GM12878 (cell line): ENCODE results near the gene TTC4. TPM values are rescaled to one million over a fixed set of nuclear protein-coding genes. Genes with fewer than 3 reads are reported as not detected.

Experiments used
- ATAC-seq: fragments of 200-7000 bp; cut with Tn5 transposase; 3 replicates; pipeline ENCODE4 v1.9.1; 2020; ENCODE audit warnings: mild to moderate bottlenecking, moderate library complexity
- BruUV-seq: library from RNA; stranded (reverse); fragments of 400-500 nt; replicated peaks from 2 replicates; lab custom pipeline; 2021; lab: Mats Ljungman, UMichigan
- CTCF ChIA-PET: fragments of 300-600 bp; sonication (Branson Sonifier 250); formaldehyde crosslinking; extraction: SDS; loops from one replicate; lab custom pipeline; 2021; ENCODE audit warnings: inconsistent platforms; lab: Yijun Ruan, JAX
- POLR2A ChIA-PET: fragments of 350-600 bp; formaldehyde crosslinking; extraction: SDS; loops from one replicate; lab custom pipeline; 2021; ENCODE audit warnings: inconsistent platforms; lab: Charles Lee
- RAD21 ChIA-PET: fragments of 300-600 bp; sonication (Branson Sonifier 250); formaldehyde crosslinking; loops from one replicate; lab custom pipeline; 2023; ENCODE audit warnings: antibody characterized with exemption; ENCODE audit not compliant: unreplicated experiment; lab: Charles Lee
- SMC1A ChIA-PET: fragments of 300-600 bp; sonication (Branson Sonifier 250); formaldehyde crosslinking; loops from one replicate; lab custom pipeline; 2023; ENCODE audit not compliant: unreplicated experiment, uncharacterized antibody; lab: Charles Lee
- DNase-seq: peaks from one replicate; pipeline ENCODE4 v3.0.0-alpha.2; 2011; ENCODE audit warnings: low read depth, low spot score
- FAIRE-seq: peaks from 3 replicates; lab custom pipeline; 2011; peaks lifted over from hg19 to GRCh38; lab: Jason Lieb, UNC
- H2AFZ ChIP-seq: 2 replicates; pipeline ENCODE4 v1.6.0; 2011; ENCODE audit warnings: low read depth, low read length, control low read depth; ENCODE audit not compliant: control insufficient read depth
- H3K27ac ChIP-seq: 2 replicates; pipeline ENCODE4 v1.5.1; 2011; ENCODE audit warnings: control low read depth; ENCODE audit not compliant: control insufficient read depth, insufficient read depth
- H3K27me3 ChIP-seq, 2 experiments: replicated peaks in 1 of 2; 2 replicates each; pipeline versions ENCODE4 v1.6.0 to v1.6.1; 2011; ENCODE audit warnings: low read length in 1 of 2; ENCODE audit not compliant: control insufficient read depth in 2 of 2, insufficient read depth in 2 of 2
- H3K36me3 ChIP-seq, 2 experiments: 2 replicates each; pipeline ENCODE4 v1.5.1; 2011; ENCODE audit warnings: low read length in 1 of 2; ENCODE audit not compliant: control insufficient read depth in 2 of 2, insufficient read depth in 2 of 2
- H3K4me1 ChIP-seq: 2 replicates; pipeline ENCODE4 v1.6.1; 2011; ENCODE audit warnings: mild to moderate bottlenecking, low read length, moderate library complexity, mixed read lengths; ENCODE audit not compliant: control insufficient read depth, insufficient read depth
- H3K4me2 ChIP-seq: 2 replicates; pipeline ENCODE4 v1.6.0; 2011; ENCODE audit warnings: control low read depth; ENCODE audit not compliant: control insufficient read depth, insufficient read depth
- H3K4me3 ChIP-seq: fragments of 200-600 bp; sonication (generic); 2 replicates; pipeline ENCODE4 v1.5.1; 2016
- H3K79me2 ChIP-seq: 2 replicates; pipeline ENCODE4 v1.6.0; 2011; ENCODE audit warnings: low read length; ENCODE audit not compliant: control insufficient read depth, insufficient read depth
- H3K9ac ChIP-seq: 2 replicates; pipeline ENCODE4 v1.8.0; 2011; ENCODE audit warnings: low read length, control low read depth, mixed read lengths; ENCODE audit not compliant: control insufficient read depth, insufficient read depth
- H3K9me3 ChIP-seq: replicated peaks from 3 replicates; pipeline ENCODE4 v1.5.1; 2011; ENCODE audit warnings: mild to moderate bottlenecking, low read length; ENCODE audit not compliant: control insufficient read depth, insufficient read depth
- H4K20me1 ChIP-seq: 2 replicates; pipeline ENCODE4 v1.6.0; 2011; ENCODE audit not compliant: control insufficient read depth, insufficient read depth
- ATF3 ChIP-seq: IDR thresholded peaks from 2 replicates; pipeline ENCODE4 v1.6.1; 2011; ENCODE audit warnings: low read depth, mild to moderate bottlenecking, low read length, moderate library complexity, borderline replicate concordance; ENCODE audit errors: extremely low read depth
- FOXK2 ChIP-seq: fragments of 450-650 bp; IDR thresholded peaks from 2 replicates; pipeline ENCODE4 v1.6.1; 2017; ENCODE audit warnings: mild to moderate bottlenecking, moderate library complexity
- NFYA ChIP-seq: IDR thresholded peaks from 2 replicates; pipeline ENCODE4 v1.6.1; 2011; ENCODE audit warnings: low read depth, mild to moderate bottlenecking, low read length, improper control_type of control experiment, borderline replicate concordance
- PAX5 ChIP-seq: IDR thresholded peaks from 2 replicates; pipeline ENCODE4 v1.6.1; 2011; ENCODE audit warnings: low read depth, low read length, borderline replicate concordance
- PBX3 ChIP-seq: IDR thresholded peaks from 2 replicates; pipeline ENCODE4 v1.6.1; 2011; ENCODE audit warnings: mild to moderate bottlenecking, low read depth, low read length, moderate library complexity; ENCODE audit not compliant: insufficient replicate concordance
- POLR2A ChIP-seq: IDR thresholded peaks from 2 replicates; pipeline ENCODE4 v1.6.1; 2011; ENCODE audit warnings: low read depth, mild to moderate bottlenecking, low read length
- RBBP5 ChIP-seq: fragments of 200-600 bp; sonication (generic); conservative IDR thresholded peaks from 2 replicates; pipeline ENCODE4 v1.6.1; 2016
- RCOR1 ChIP-seq: conservative IDR thresholded peaks from 2 replicates; pipeline ENCODE4 v1.6.1; 2012; ENCODE audit warnings: low read depth, low read length, improper control_type of control experiment
- RELB ChIP-seq: fragments of 450-650 bp; IDR thresholded peaks from 2 replicates; pipeline ENCODE4 v1.6.1; 2017; ENCODE audit warnings: low read depth, mild to moderate bottlenecking, moderate library complexity
- REST ChIP-seq: IDR thresholded peaks from 2 replicates; pipeline ENCODE4 v1.6.1; 2012; ENCODE audit warnings: mild to moderate bottlenecking, low read depth, low read length
- ZNF24 ChIP-seq: fragments of 450-650 bp; IDR thresholded peaks from 2 replicates; pipeline ENCODE4 v1.6.1; 2017; ENCODE audit warnings: antibody characterized with exemption, mild to moderate bottlenecking
- ZNF592 ChIP-seq: fragments of 450-650 bp; IDR thresholded peaks from 2 replicates; pipeline ENCODE4 v1.6.1; 2017; ENCODE audit warnings: mild to moderate bottlenecking, moderate library complexity
- WGBS: methylation state at CpG from one replicate; pipeline ENCODE4 v1.1.6; 2016; ENCODE audit warnings: low lambda C conversion rate; ENCODE audit not compliant: insufficient replicate concordance, insufficient coverage; ENCODE audit errors: missing lambda C conversion rate; 5-methylcytosine and 5-hydroxymethylcytosine counted together
- in situ Hi-C: fragments of 300-500 bp; cut with MboI; formaldehyde crosslinking; loops from 9 replicates; pipeline ENCODE4 v1.14.3; 2018; ENCODE audit warnings: mixed read lengths
- intact Hi-C: fragments of 100-400 bp; cut with micrococcal nuclease; formaldehyde crosslinking; loops from one replicate; pipeline ENCODE4 v1.14.2; 2022; ENCODE audit not compliant: unreplicated experiment
- polyA plus RNA-seq, 11 experiments: library from polyadenylated mRNA; depleted of rRNA in 4 of 11; unstranded in 6 of 11; stranded (reverse) in 5 of 11; fragments of >200 nt; fragmentation: Nextera tagmentation in 4 of 11; fragmentation: Illumina TruSeq in 1 of 11; extraction: Ambion mirVana in 4 of 11; extraction: Trizol in 1 of 11; gene quantifications; 1 replicate in 1 of 11; 2 replicates in 10 of 11; pipeline versions ENCODE4 v1.2.1 to v1.2.3, GENCODE V29; 2011 to 2016; ENCODE audit warnings: inconsistent platforms in 2 of 11, missing spikeins in 2 of 11, low read depth in 1 of 11
- total RNA-seq, 4 experiments: library from RNA; depleted of rRNA in 3 of 4; stranded (reverse); fragments of >200 nt in 3 of 4; fragmentation: Illumina TruSeq in 1 of 4; extraction: Trizol in 1 of 4; gene quantifications; 2 replicates each; pipeline versions ENCODE4 v1.2.1 to v1.2.3, GENCODE V29; 2013 to 2021

The TTC4 gene
- total and polyA plus RNA-seq, 10 of the 15 experiments (the other 5 are each of a cell fraction or from before 2014, with no cell fraction given) = 23.4 to 50.5 (median 36.0) TPM

- TF ChIP-seq RELB = no peak
- no peak for TF ChIP-seq REST
- no peak for TF ChIP-seq RCOR1
- TF ChIP-seq NFYA = no peak
Measured at GRCh38 chr1:54782156-54782555, 66.5 kb downstream of the TTC4 start (continued).

- ATAC-seq = no peak
- in situ Hi-C loops (no loop called here), intact Hi-C loops (no loop called here)
- ChIA-PET POLR2A (no interaction called here), SMC1A (no interaction called here), RAD21 (no interaction called here), CTCF (interaction anchor here (0.6 kb wide), 1 partner anchor 21 kb away, joined by 3 read pairs; no protein-coding TSS in a partner anchor)
- H3K27ac ChIP-seq = no peak overlapping the region
- WGBS = 18% methylated on average over 2 of the region's 2 CpGs
- no peaks in the 10 kb centered on the region for H4K20me1 ChIP-seq
- no peaks in the 10 kb centered on the region for H3K9me3 ChIP-seq
- no peak overlapping the region for H3K4me3 ChIP-seq
- H3K79me2 ChIP-seq = no peaks in the 10 kb centered on the region
- DNase-seq = no peak
- H2AFZ ChIP-seq = no peak overlapping the region
- no peaks in the 10 kb centered on the region for H3K4me1 ChIP-seq
- H3K4me2 ChIP-seq = no peak overlapping the region
- no peak for FAIRE-seq
- no peaks in the 10 kb centered on the region for H3K27me3 ChIP-seq
- BruUV-seq = no TSS peak
- H3K36me3 ChIP-seq = no peaks in the 10 kb centered on the region
- no peak overlapping the region for H3K9ac ChIP-seq
- no peak for TF ChIP-seq PAX5
- TF ChIP-seq ATF3 = no peak
- TF ChIP-seq ZNF24 = no peak
- TF ChIP-seq FOXK2 = no peak
- TF ChIP-seq POLR2A = no peak
- TF ChIP-seq ZNF592 = no peak
- no peak for TF ChIP-seq RBBP5
- TF ChIP-seq PBX3 = no peak
Measured at GRCh38 chr1:54782588-54782987, 66.9 kb downstream of the TTC4 start.
